GM12801 (cell line): ENCODE measurements around the gene HOXD4.

ENCODE experiments used
- CTCF ChIP-seq: IDR thresholded peaks from one replicate; pipeline ENCODE4 v1.5.1; 2011; ENCODE audit warnings: control low read depth; ENCODE audit not compliant: insufficient read length; ENCODE audit errors: extremely low read depth

HOXD4 gene

GRCh38 chr2:176130957-176131847 is 20.1 kb upstream of the HOXD4 start:
- no peak for TF ChIP-seq CTCF

- TF ChIP-seq CTCF = no peak
Observed at GRCh38 chr2:176131848-176132158, 19.5 kb upstream of the HOXD4 start.

GRCh38 chr2:176132205-176133171 is 18.9 kb upstream of the HOXD4 start:
- TF ChIP-seq CTCF = no peak

- no peak for TF ChIP-seq CTCF
Observed at GRCh38 chr2:176133389-176133788, 18.0 kb upstream of the HOXD4 start.

- TF ChIP-seq CTCF = no peak
Observed at GRCh38 chr2:176134035-176134434, 17.3 kb upstream of the HOXD4 start.

GRCh38 chr2:176135035-176135440 is 16.3 kb upstream of the HOXD4 start:
- no peak for TF ChIP-seq CTCF
